Uterus (tissue), 4 donors: ENCODE measurements around the gene NNT. TPM values are rescaled to one million over a fixed set of nuclear protein-coding genes. Genes with fewer than 3 reads are reported as not detected.

Source experiments
- DNase-seq, 2 donors: peaks; one replicate each; pipeline ENCODE4 v3.0.0-alpha.2; 2019 to 2020
- H3K27ac ChIP-seq, 2 donors: fragments of 200-600 bp; sonication (generic); 1 replicate in 1 of 2; 2 replicates in 1 of 2; pipeline ENCODE4 v1.5.1; 2016 to 2018
- H3K27me3 ChIP-seq, 2 donors: fragments of 200-600 bp; sonication (generic); one replicate each; pipeline ENCODE4 v1.5.1; 2018 to 2019; ENCODE audit warnings: control low read depth in 1 of 2
- H3K36me3 ChIP-seq, 2 donors: fragments of 200-600 bp; sonication (generic); one replicate each; pipeline ENCODE4 v1.5.1; 2019; ENCODE audit warnings: control low read depth in 1 of 2
- H3K4me1 ChIP-seq, 2 donors: fragments of 200-600 bp; sonication (generic); one replicate each; pipeline ENCODE4 v1.5.1; 2018 to 2019; ENCODE audit warnings: control low read depth in 1 of 2
- H3K4me3 ChIP-seq, 2 donors: fragments of 200-600 bp; sonication (generic); 1 replicate in 1 of 2; 2 replicates in 1 of 2; pipeline ENCODE4 v1.5.1; 2018 to 2019; ENCODE audit warnings: mild to moderate bottlenecking in 1 of 2
- H3K9me3 ChIP-seq, 2 donors: fragments of 200-600 bp; sonication (generic); one replicate each; pipeline ENCODE4 v1.5.1; 2019; ENCODE audit warnings: control low read depth in 1 of 2
- CTCF ChIP-seq, 4 experiments: fragments of 200-600 bp in 2 of 4; fragments of 450-650 bp in 2 of 4; sonication (generic) in 2 of 4; IDR thresholded peaks; one replicate each; pipeline ENCODE4 v1.5.1; 2016 to 2019; ENCODE audit warnings: antibody characterized with exemption in 4 of 4, mild to moderate bottlenecking in 2 of 4, moderate library complexity in 1 of 4
- POLR2A ChIP-seq, 2 donors: fragments of 450-650 bp; IDR thresholded peaks; one replicate each; pipeline ENCODE4 v1.6.1; 2016; ENCODE audit warnings: antibody characterized with exemption in 2 of 2, mild to moderate bottlenecking in 1 of 2, moderate library complexity in 1 of 2
- intact Hi-C: fragments of 100-400 bp; cut with DNase I; formaldehyde crosslinking; loops from one replicate; pipeline ENCODE4 v1.15.1; 2023; ENCODE audit warnings: low total_unique reads
- total RNA-seq, 4 donors: library from RNA; depleted of rRNA in 3 of 4; stranded (reverse); fragments of >200 nt in 3 of 4; gene quantifications; one replicate each; pipeline versions ENCODE4 v1.1.0 to v1.2.4, GENCODE V29; 2014 to 2023
- donor health status: DM: yes; HTN: yes; CAD: no.

NNT gene
- total RNA-seq, 4 donors from 2014 or later, result 25.3 to 112 (median 43.8) TPM

- Histone ChIP-seq H3K4me3 (no peak overlapping the region), H3K27me3 (no peaks in the 10 kb centered on the region), H3K9me3 (no peaks in the 10 kb centered on the region), H3K27ac (no peak overlapping the region), H3K4me1 (no peaks in the 10 kb centered on the region), H3K36me3 (no peaks in the 10 kb centered on the region)
- intact Hi-C loops, result no loop called here
- no peak for TF ChIP-seq POLR2A (IDR thresholded peaks at IDR 0.05)
- TF ChIP-seq CTCF (IDR thresholded peaks at IDR 0.05), result no peak
- no peak for DNase-seq
Observed at GRCh38 chr5:43642428-43642827, 39.4 kb downstream of the NNT start.

GRCh38 chr5:43643327-43643726 is 40.3 kb downstream of the NNT start:
- DNase-seq, result no peak

GRCh38 chr5:43643750-43644149 is 40.8 kb downstream of the NNT start:
- H3K9me3 ChIP-seq, result no peaks in the 10 kb centered on the region
- intact Hi-C loops, result no loop called here
- H3K27me3 ChIP-seq, result no peaks in the 10 kb centered on the region
- TF ChIP-seq POLR2A (IDR thresholded peaks at IDR 0.05) (no peak), CTCF (IDR thresholded peaks at IDR 0.05) (no peak)
- no peaks in the 10 kb centered on the region for H3K36me3 ChIP-seq
- DNase-seq, result no peak
- no peak overlapping the region for H3K27ac ChIP-seq
- H3K4me1 ChIP-seq, result no peaks in the 10 kb centered on the region
- no peak overlapping the region for H3K4me3 ChIP-seq

More at GRCh38 chr5:43643327-43643726, 40.3 kb downstream of the NNT start:
- no peaks in the 10 kb centered on the region for H3K9me3 ChIP-seq
- H3K27ac ChIP-seq, result no peak overlapping the region
- H3K36me3 ChIP-seq, result no peaks in the 10 kb centered on the region
- H3K27me3 ChIP-seq, result no peaks in the 10 kb centered on the region
- intact Hi-C loops, result no loop called here
- no peaks in the 10 kb centered on the region for H3K4me1 ChIP-seq
- H3K4me3 ChIP-seq, result no peak overlapping the region
- no peak for TF ChIP-seq CTCF (IDR thresholded peaks at IDR 0.05)
- TF ChIP-seq POLR2A (IDR thresholded peaks at IDR 0.05), result no peak

- no peaks in the 10 kb centered on the region for H3K4me1 ChIP-seq
- H3K27me3 ChIP-seq, result no peaks in the 10 kb centered on the region
- DNase-seq, result no peak
- intact Hi-C loops, result no loop called here
- H3K27ac ChIP-seq, result no peak overlapping the region
- TF ChIP-seq CTCF (IDR thresholded peaks at IDR 0.05), result no peak
- TF ChIP-seq POLR2A (IDR thresholded peaks at IDR 0.05), result no peak
- no peaks in the 10 kb centered on the region for H3K36me3 ChIP-seq
- H3K9me3 ChIP-seq, result no peaks in the 10 kb centered on the region
- no peak overlapping the region for H3K4me3 ChIP-seq
Observed at GRCh38 chr5:43646992-43647391, 44.0 kb downstream of the NNT start.

- intact Hi-C loops, result no loop called here
- Histone ChIP-seq H3K27ac (no peak overlapping the region), H3K4me1 (no peaks in the 10 kb centered on the region), H3K36me3 (no peaks in the 10 kb centered on the region), H3K4me3 (no peak overlapping the region), H3K9me3 (no peaks in the 10 kb centered on the region), H3K27me3 (no peaks in the 10 kb centered on the region)
- TF ChIP-seq CTCF (IDR thresholded peaks at IDR 0.05) (no peak), POLR2A (IDR thresholded peaks at IDR 0.05) (no peak)
- DNase-seq, result no peak
Observed at GRCh38 chr5:43647789-43648188, 44.8 kb downstream of the NNT start.
